H1 (cell line): ENCODE data around the gene COX6A2. TPM values are rescaled to one million over a fixed set of nuclear protein-coding genes. Genes with fewer than 3 reads are reported as not detected.

Source experiments
- CHD2 ChIP-seq: IDR thresholded peaks from 2 replicates; pipeline ENCODE4 v1.6.1; 2012; ENCODE audit warnings: low read length, improper control_type of control experiment
- JUN ChIP-seq: IDR thresholded peaks from 2 replicates; pipeline ENCODE4 v1.6.1; 2011; ENCODE audit warnings: low read depth, mild to moderate bottlenecking, improper control_type of control experiment, low read length
- POLR2AphosphoS5 ChIP-seq: IDR thresholded peaks from 2 replicates; pipeline ENCODE4 v1.6.1; 2011; ENCODE audit warnings: low read depth, low read length
- polyA plus RNA-seq, 7 experiments: library from polyadenylated mRNA; depleted of rRNA in 3 of 7; stranded (reverse) in 5 of 7; unstranded in 2 of 7; fragments of >200 nt in 5 of 7; fragments of 200-250 nt in 2 of 7; gene quantifications; 1 replicate in 5 of 7; 2 replicates in 1 of 7; 4 replicates in 1 of 7; pipeline versions ENCODE4 v1.2.1 to v1.2.3, GENCODE V29; 2011 to 2013; ENCODE audit warnings: missing spikeins in 2 of 7, mixed read lengths in 2 of 7
- total RNA-seq: library from RNA; stranded (reverse); fragmentation: NEBNext Ultra II Directional; extraction: Animal tissue kit (Norgen Biotek cat#: 25700); gene quantifications from 2 replicates; pipeline ENCODE4 v1.2.1, GENCODE V29; 2021

Gene COX6A2
- total and polyA plus RNA-seq, 2 of the 8 experiments (the other 6 are each of a cell fraction or from before 2014, with no cell fraction given) = 0.79 TPM; not detected in 1

DNA sequence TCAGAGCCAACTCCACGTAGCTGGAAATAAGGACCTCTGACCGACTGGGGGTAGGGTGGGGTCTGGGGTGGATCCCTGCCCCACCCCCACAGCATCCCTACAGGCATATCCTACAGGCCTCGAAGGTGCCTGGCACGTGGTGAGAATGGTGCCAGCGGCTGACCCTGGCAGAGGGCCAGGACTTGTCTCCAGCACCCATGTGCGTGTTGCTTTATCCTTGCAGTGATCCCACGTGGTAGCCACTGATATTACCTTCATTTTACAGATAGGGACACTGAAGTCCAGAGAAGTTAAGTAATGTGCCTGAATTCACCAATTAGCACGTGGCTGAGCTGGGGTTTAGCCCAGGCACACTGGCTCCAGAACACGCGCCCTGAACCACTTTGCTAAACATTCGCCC is 26.7 kb downstream of the COX6A2 start (continued):
- TF ChIP-seq POLR2AphosphoS5 (no peak), JUN (no peak), CHD2 (no peak)
